SU-DHL-6 (cell line): Measurements from ENCODE around the gene FBXO17.

Experiments
- H2AFZ ChIP-seq: fragments of 200-600 bp; sonication (generic); 2 replicates; pipeline ENCODE4 v1.6.1; 2014; ENCODE audit warnings: low read depth, mild to moderate bottlenecking, moderate library complexity, mixed read lengths, antibody characterized with exemption, low read length; ENCODE audit not compliant: severe bottlenecking
- H3F3A ChIP-seq: fragments of 200-600 bp; shearing (Covaris generic); 2 replicates; pipeline ENCODE4 v1.6.0; 2016; ENCODE audit warnings: antibody characterized with exemption, mild to moderate bottlenecking; ENCODE audit not compliant: insufficient read depth
- H3K27ac ChIP-seq: fragments of 200-600 bp; sonication (generic); 2 replicates; pipeline ENCODE4 v1.5.1; 2016; ENCODE audit warnings: low read depth, mild to moderate bottlenecking, low read length, moderate library complexity, mixed read lengths
- H3K27me3 ChIP-seq: fragments of 200-600 bp; sonication (generic), shearing (Covaris generic); 2 replicates; pipeline ENCODE4 v1.6.0; 2014; ENCODE audit warnings: mild to moderate bottlenecking, low read length
- H3K36me3 ChIP-seq: fragments of 200-600 bp; sonication (generic); 2 replicates; pipeline ENCODE4 v1.6.1; 2014; ENCODE audit warnings: mild to moderate bottlenecking, low read length, mixed read lengths
- H3K4me2 ChIP-seq: fragments of 300-600, 200-600 bp; shearing (Covaris generic), sonication (generic); 2 replicates; pipeline ENCODE4 v1.6.0; 2014; ENCODE audit warnings: low read length, low read depth, mild to moderate bottlenecking; ENCODE audit not compliant: poor library complexity, severe bottlenecking
- H3K4me3 ChIP-seq: fragments of 200-600 bp; sonication (generic); 2 replicates; pipeline ENCODE4 v1.5.1; 2014; ENCODE audit warnings: antibody characterized with exemption, low read length, mild to moderate bottlenecking, mixed read lengths; ENCODE audit not compliant: insufficient read depth, poor library complexity, severe bottlenecking
- H3K79me2 ChIP-seq: fragments of 200-600 bp; sonication (generic); 2 replicates; pipeline ENCODE4 v1.6.1; 2014; ENCODE audit warnings: mild to moderate bottlenecking, low read length, moderate library complexity; ENCODE audit not compliant: insufficient read depth
- H3K9ac ChIP-seq: fragments of 200-600 bp; sonication (generic); 2 replicates; pipeline ENCODE4 v1.7.0; 2014; ENCODE audit warnings: mild to moderate bottlenecking, low read length
- H3K9me2 ChIP-seq: fragments of 200-600 bp; sonication (generic); replicated peaks from 2 replicates; pipeline ENCODE4 v1.6.1; 2014; ENCODE audit warnings: low read length; ENCODE audit not compliant: insufficient read depth
- H3K9me3 ChIP-seq: fragments of 200-600 bp; sonication (generic); 2 replicates; pipeline ENCODE4 v1.6.1; 2014; ENCODE audit warnings: low read length, mixed read lengths; ENCODE audit not compliant: insufficient read depth
- H4K20me1 ChIP-seq: fragments of 200-600 bp; sonication (generic); 2 replicates; pipeline ENCODE4 v1.6.1; 2014; ENCODE audit warnings: low read depth, mild to moderate bottlenecking, antibody characterized with exemption, low read length, moderate library complexity, mixed read lengths
- CTCF ChIP-seq: fragments of 200-600 bp; sonication (generic); IDR thresholded peaks from one replicate; pipeline ENCODE4 v1.5.1; 2017; ENCODE audit warnings: antibody characterized with exemption, mild to moderate bottlenecking, low read length, moderate library complexity; ENCODE audit not compliant: insufficient read depth, poor library complexity, severe bottlenecking
- EZH2phosphoT487 ChIP-seq: fragments of 200-600 bp; sonication (generic), shearing (Covaris generic); conservative IDR thresholded peaks from 2 replicates; pipeline ENCODE4 v1.6.1; 2018; ENCODE audit warnings: mild to moderate bottlenecking, antibody characterized with exemption, low read length, moderate library complexity, mixed read lengths

The FBXO17 gene

GRCh38 chr19:38980583-38981374 is 5.2 kb upstream of the FBXO17 start:
- Histone ChIP-seq H3K79me2 (no peaks in the 10 kb centered on the region), H3K9me3 (peaks cover 16% of the 10 kb centered on the region; the same call in 1 of the 2 replicates), H3K9me2 (no peaks in the 10 kb centered on the region), H4K20me1 (no peaks in the 10 kb centered on the region), H3K36me3 (no peaks in the 10 kb centered on the region), H3K4me3 (no peak overlapping the region), H3K27me3 (no peaks in the 10 kb centered on the region), H2AFZ (no peak overlapping the region), H3F3A (no peaks in the 10 kb centered on the region), H3K4me2 (no peak overlapping the region), H3K27ac (no peak overlapping the region), H3K9ac (no peak overlapping the region)
- TF ChIP-seq CTCF (no peak), EZH2phosphoT487 (no peak)

DNA sequence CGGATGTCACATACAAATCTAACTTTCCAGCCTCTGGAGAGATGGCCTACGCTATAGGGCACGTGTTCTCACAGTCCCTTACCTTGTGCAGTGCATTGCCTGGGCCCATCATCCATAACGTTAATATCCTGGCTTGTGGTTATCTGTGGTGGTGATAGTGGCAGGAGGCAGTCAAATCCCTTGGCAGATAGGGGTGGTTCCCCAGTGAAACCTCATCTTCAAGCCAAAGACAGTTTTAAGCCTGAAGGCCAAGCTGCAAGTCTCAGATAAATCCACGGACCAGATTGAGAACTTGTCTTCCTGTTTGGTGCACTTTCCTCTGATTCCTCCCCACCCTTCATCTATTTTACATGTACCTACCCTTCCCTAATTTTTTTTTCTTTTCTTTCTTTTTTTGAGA is 4.3 kb upstream of the FBXO17 start:
- H2AFZ ChIP-seq: no peak overlapping the region
- no peaks in the 10 kb centered on the region for H3K9me2 ChIP-seq
- H3K27me3 ChIP-seq: no peaks in the 10 kb centered on the region
- no peak overlapping the region for H3K4me2 ChIP-seq
- H3K79me2 ChIP-seq: no peaks in the 10 kb centered on the region
- TF ChIP-seq EZH2phosphoT487 (no peak), CTCF (no peak)
- H3K27ac ChIP-seq: no peak overlapping the region
- H3K4me3 ChIP-seq: no peak overlapping the region
- H3K9me3 ChIP-seq: peaks cover 16% of the 10 kb centered on the region; the same call in 1 of the 2 replicates
- H3F3A ChIP-seq: no peaks in the 10 kb centered on the region
- no peaks in the 10 kb centered on the region for H4K20me1 ChIP-seq
- H3K9ac ChIP-seq: no peak overlapping the region
- no peaks in the 10 kb centered on the region for H3K36me3 ChIP-seq

DNA sequence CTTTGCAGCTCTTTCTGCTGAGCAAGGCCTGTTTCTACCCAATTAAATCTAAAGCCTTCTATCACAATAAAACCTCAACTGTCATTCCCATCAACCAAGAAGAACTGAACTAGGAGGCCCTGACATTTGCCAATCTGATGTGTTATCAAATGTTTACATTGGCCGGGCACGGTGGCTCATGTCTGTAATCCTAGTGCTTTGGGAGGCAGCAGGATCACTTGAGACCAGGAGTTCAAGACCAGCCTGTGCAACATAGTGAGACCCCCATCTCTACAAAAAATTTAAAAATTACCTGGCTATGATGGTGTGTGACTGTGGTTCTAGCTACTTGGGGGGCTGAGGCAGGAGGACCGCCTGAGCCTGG is 2.8 kb upstream of the FBXO17 start:
- Histone ChIP-seq H4K20me1 (no peaks in the 10 kb centered on the region), H3K4me2 (no peak overlapping the region), H3K9me3 (peaks cover 16% of the 10 kb centered on the region; the same call in 1 of the 2 replicates), H3K27ac (no peak overlapping the region), H3F3A (no peaks in the 10 kb centered on the region), H3K9me2 (no peaks in the 10 kb centered on the region), H2AFZ (no peak overlapping the region), H3K27me3 (no peaks in the 10 kb centered on the region), H3K79me2 (no peaks in the 10 kb centered on the region), H3K4me3 (no peak overlapping the region), H3K9ac (no peak overlapping the region), H3K36me3 (no peaks in the 10 kb centered on the region)
- no peak for TF ChIP-seq EZH2phosphoT487
- no peak for TF ChIP-seq CTCF
